H54 (cell line): Measurements from ENCODE around the gene GALNT10.
A peak's percentile ranks its signal among the peaks of the same experiment; 100 is the strongest.

Experiments used
- DNase-seq: peaks from one replicate; pipeline ENCODE4 v3.0.0; 2011; ENCODE audit warnings: low spot score, mixed read lengths; ENCODE audit not compliant: insufficient read length
- FAIRE-seq: peaks from 3 replicates; lab custom pipeline; 2011; peaks lifted over from hg19 to GRCh38; lab: Jason Lieb, UNC
- POLR2A ChIP-seq: IDR thresholded peaks from 2 replicates; pipeline ENCODE4 v1.6.1; 2011; ENCODE audit warnings: low read depth, mild to moderate bottlenecking, low read length

Gene GALNT10

DNA sequence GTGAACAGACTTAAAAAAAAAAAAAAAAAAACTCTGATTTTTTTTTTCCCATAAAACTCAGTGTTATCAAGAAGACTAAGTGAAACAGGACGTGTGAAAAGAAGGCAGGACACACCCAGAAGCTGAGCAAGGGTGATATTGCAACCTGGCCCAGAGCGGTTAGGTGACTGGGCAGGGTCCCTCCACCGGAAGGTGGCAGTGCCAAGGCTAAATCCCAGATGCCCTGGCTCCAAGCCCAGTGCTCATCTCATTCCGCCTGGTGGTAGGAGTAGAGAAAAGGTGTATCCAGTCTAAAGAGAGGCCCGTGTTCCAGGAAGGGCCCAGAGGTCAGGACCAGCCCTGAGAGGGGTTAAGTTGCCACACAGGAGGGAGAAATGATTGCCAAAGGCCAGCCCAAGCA lies 203.8 kb downstream of the GALNT10 start:
- no peak for TF ChIP-seq POLR2A
- DNase-seq: no peak
- FAIRE-seq: no peak

DNA sequence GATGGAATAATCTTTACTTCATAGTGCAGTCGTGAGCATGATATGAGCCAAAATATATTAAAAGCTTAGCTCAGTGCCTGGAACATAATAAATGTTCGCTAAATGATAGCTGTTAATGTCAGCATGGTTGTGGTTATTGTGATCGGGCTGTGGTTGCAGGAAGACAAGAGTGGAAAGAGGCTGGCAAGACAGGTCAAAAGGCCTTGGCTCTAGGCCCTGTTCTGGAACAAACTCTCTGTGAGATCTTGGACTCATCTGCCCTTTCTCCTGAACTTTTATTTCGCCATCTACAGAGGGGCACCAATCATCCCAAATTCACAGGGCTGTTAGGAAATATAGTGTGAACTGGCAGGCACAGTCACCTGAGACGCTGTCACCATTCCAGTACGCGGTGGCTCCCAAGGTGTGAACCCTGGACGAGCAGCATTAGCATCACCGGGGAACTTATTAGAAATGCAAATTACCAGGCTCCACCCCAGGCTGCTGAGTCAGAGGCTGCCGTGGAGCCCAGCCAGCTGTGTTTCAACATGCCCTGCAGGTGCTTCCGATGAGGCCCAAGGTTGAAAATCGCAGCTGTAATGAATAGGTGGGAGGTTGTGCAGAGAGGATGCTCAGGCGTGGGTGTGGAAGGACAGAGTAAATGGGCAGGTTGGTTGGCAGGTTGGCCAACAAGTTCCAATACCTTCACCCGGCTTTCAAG lies 205.0 kb downstream of the GALNT10 start:
- FAIRE-seq (no peak), DNase-seq (no peak)
- no peak for TF ChIP-seq POLR2A

DNA sequence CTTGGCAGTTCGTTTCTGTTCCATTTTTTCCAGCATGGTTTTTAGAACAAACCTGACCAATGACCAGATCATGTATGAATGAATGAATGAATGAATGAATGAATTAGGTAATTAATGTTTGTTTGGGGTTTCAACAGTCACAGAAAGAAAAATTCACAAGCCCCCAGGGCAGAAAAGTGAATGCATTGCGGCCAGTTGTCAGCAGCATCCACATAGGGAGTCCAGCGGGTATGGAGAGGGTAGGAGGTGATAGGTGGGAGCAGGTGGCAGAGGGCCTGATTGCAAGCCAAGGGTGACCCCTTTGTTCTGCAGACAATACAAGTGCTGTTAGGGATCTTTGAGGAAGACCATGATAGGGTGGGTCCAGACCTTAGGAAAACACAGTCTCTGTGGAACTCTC lies 205.6 kb downstream of the GALNT10 start:
- DNase-seq: no peak
- TF ChIP-seq POLR2A: no peak
- FAIRE-seq: no peak

DNA sequence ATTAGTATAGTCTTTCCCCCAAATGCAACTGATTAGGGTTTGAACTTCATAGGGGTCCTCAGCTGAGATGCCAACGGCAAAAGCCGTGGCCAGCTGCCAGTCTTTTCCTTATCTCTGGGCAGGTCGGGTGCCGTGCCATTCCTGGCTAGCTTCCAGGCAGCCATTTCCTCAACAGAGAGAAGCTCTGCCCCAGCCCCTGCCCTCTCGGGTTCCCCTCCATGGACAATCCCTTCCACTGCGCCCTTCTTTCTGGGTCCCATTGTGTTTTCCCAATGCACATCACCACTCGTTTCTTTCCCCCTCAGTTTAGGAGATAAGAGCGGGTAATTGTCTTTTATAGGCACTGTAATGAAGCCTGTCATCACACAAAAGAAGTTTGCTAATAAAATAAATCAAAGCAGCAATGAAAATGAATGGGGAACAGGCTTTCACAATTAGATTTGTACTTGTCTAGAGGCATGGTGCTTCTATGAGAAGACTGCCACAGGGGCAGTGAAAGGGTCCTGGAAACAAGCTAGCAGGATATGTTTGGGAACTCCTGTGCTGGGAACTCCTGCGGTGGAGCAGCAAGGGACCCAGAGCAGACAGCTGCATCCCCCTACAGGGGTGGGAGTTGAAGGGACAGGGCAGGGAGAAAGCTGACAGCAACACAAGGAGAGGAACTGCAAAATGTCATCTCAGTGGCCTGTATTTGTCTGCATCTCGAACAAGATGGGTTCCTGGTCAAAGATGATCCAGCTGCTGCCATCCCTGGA lies 207.3 kb downstream of the GALNT10 start:
- DNase-seq (no peak), FAIRE-seq (no peak)
- no peak for TF ChIP-seq POLR2A

DNA sequence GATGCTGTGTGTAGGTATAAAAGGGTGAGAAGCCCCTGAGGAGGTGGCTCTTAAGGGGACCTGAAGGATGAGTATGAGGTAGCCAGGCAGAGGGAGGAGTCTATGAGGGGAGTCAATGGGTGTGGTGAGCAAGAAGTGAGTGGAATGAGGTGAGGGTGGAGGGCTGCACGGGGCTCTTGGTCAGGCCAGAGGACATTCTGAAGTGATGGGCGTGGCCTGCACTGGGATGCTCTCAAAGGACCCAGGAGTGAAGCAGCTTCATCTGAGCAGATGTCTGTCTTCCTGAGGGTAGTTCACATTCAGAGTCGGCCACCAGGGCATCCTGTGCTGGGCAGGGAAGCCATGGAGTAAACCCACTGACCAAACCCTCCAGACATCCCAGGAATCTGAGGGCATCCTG lies 210.1 kb downstream of the GALNT10 start:
- no peak for FAIRE-seq

DNA sequence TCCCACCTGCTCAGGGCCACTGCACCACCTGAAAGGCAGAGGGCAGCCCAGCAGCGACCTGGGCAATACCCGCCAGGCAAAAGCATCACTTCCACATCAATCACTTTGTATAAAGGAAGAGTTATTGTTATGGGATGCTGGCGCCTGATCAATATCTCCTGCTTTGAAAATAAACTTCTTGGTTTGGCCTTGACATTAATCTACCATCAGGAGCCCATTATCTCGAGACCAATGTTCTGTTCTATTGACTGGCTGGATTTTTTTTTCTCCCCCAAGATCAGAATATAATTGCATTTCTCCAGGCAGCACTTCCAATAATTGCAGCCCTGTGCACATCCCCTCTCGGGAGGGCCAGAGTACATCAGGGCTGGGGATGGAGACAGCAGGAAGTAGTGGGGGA lies 210.8 kb downstream of the GALNT10 start:
- FAIRE-seq (no peak), DNase-seq (no peak)
- TF ChIP-seq POLR2A: no peak

More for the DNA sequence above, 210.1 kb downstream of the GALNT10 start:
- no peak for DNase-seq
- TF ChIP-seq POLR2A: no peak

DNA sequence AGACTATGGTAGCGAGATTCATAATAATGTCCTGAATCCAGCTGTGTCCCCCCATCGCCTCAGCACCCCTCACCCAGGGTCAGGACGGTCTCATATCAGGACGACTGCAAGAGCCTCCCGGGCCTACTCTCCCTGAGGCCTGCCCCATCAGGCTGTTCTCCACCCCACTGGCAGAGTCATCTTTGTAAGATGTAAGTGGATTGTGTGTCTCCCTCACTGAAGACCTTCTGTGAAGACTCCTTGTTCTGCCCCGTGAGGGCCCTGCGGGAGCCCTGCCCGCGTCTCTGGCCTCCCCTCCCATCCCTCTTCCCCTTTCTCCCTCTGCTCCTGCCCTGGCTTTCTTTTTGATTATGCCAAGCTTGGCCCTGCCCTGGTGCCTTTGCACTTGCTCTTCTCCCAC lies 211.4 kb downstream of the GALNT10 start:
- FAIRE-seq (no peak), DNase-seq (no peak)
- no peak for TF ChIP-seq POLR2A

DNA sequence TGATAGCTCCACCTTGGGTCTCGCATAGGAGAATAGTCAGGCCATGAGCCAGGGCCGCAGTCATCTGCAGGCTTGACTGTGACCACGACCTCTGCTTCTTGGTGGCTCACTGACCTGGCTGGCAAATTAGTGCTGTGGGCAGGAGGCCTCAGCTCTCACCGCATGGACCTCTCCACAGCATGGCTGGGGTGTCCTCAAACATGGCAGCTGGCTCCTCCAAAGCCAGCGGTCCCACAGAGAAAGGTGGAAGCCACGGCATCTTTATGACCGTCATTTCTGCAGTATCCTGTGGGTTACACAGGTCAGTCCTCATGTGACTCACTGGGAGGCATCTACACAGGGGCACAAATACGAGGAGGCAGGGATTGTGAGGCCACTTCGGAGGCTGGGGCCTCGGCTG lies 212.1 kb downstream of the GALNT10 start:
- DNase-seq (no peak), FAIRE-seq (no peak)
- no peak for TF ChIP-seq POLR2A

DNA sequence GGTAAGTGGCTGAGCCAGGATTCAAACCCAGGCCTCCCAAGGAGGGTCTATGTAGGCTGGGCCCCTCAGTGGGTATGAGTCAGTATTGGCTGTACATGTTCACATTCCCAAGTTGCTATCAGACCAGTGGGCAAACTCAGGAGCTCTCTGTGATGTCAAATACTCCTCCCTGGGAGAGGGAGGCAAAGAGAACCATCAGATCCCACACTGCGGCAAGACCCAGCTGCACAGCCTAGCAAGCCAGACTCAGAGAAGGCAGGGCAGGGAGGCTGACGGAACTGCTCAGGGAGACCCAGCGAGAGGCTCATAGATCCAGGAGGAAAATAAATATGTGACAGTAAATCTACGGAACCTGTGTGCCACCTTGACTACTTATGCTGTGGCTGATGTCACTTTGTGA lies 212.7 kb downstream of the GALNT10 start:
- DNase-seq (no peak), FAIRE-seq (no peak)
- TF ChIP-seq POLR2A: no peak

DNA sequence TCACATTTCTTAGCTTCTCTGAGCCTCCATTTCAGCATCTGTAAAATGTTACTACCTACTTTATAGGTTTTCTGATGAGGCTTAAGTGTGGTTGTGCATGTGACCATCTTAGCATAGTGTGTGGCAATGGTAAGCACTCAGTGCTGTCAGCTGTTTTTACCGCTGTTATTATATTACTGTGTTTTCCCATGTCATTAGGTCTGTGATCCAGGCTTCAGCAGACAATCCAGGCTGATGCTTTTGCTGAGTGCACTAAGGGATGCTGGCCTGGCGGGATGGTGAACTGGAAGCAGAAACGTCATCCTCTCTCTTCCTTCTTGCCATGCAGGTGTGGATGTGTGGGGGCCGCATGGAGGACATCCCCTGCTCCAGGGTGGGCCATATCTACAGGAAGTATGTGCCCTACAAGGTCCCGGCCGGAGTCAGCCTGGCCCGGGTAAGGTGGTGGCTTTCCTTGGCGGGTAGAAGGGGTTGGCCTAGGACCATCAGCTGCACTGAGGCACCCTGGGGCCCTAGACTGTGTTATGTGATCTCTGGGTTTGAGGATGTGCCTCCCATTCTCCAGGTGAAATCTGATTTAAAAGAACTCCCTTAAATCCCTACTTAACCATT lies 213.3 kb downstream of the GALNT10 start:
- no peak for FAIRE-seq
- no peak for TF ChIP-seq POLR2A

DNA sequence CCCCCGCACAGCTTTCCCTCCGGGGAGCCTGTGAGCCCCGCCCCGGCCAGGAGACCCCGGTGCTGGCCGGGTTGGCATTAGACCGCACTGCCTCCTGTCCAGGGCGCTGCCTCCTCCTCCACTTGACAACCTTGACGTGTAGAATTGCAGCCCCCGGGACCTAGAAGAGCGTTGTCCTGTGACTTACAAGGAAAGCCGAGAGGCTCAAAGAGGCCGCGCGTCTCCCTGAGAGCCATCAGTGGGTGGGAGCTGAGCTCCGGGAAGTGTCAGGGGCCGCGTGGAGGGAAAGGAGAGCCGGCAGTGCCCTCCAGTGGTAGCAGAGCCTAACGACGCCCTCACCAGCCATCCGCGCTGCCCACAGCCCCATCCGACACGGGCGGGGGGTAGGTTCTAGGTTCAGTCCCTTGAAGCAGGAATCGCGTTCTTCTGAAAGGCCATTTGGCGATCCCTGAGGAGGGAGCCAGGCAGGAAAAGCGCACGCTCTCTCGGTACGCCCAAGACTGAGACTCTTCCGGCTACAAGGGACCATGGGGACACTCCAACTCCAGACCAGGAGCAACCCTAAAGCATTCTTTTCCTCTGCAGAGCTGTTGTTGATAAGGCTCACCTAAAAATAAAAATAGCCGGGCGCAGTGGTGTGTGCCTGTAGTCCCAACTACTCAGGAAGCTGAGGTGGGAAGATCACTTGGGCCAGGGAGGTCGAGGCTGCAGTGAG lies 214.7 kb downstream of the GALNT10 start:
- TF ChIP-seq POLR2A: no peak
- DNase-seq (peak; percentile 88), FAIRE-seq (no peak)

More for the DNA sequence above, 213.3 kb downstream of the GALNT10 start:
- no peak for DNase-seq

DNA sequence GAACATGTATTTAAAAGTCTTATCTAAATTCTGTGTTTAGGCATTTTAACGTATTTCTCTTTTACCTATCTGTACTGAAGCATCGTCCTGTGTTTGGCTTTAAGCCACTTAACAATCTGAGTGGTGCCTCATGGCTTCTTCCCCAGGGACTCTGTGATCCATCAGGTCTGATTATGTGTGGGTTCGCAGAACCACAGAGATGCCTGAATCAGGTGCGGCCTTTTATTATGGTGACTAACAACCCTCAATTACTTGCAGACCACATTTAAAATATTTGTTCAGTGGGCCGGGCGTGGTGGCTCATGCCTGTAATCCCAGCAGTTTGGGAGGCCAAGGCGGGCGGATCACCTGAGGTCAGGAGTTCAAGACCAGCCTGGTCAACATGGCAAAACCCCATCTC lies 215.7 kb downstream of the GALNT10 start:
- FAIRE-seq: no peak
- TF ChIP-seq POLR2A: no peak

DNA sequence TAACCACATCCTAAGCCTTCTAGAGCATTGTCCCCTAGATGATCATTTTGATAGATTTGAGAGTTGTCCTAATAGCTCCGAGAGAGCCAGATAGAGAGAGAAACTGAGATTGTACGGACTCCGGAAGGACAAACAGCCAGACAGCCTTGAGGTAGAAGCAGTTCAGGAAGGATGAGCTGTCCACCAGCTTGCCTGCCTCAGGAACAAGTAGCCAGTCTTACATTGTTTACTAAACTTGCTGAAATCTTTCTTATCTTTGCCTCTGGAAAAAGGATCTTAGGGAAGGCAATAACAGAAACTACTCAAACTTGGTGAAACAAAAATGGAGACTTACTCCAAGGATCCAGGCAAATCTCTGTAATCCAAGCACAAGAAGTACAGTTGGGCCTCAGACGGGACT lies 216.3 kb downstream of the GALNT10 start:
- TF ChIP-seq POLR2A: no peak
- FAIRE-seq (no peak), DNase-seq (no peak)

More for the DNA sequence above, 215.7 kb downstream of the GALNT10 start:
- no peak for DNase-seq

DNA sequence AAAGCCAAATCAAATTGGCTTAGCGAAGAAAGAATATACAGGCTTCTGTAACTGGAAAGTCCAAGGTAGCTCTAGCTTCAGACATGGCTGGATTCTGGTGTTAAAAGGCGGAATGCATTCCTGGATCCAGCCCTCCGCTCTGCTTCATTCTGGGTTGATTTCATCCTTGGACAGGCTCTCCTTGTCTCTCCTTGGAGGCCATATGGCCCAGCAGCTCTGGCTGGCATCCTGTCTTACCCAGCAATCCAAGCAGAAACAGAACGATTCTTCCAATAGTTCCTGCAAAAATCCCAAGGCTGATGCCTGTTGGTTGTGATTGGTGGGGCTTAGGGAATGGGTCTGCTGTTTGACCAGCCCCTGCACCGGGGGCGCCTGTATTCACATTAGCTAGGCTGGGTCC lies 218.3 kb downstream of the GALNT10 start:
- FAIRE-seq: no peak
- DNase-seq: no peak
- no peak for TF ChIP-seq POLR2A
